WTC11 (cell line): ENCODE data around the gene LIMS1.
"Not testable (repeated sequence)": the region's sequence is repeated elsewhere in the genome, so short reads cannot be mapped to it uniquely, and the experiment has no call there.

Source experiments
- ESRRA ChIP-seq: sonication (generic); formaldehyde crosslinking; IDR thresholded peaks from 2 replicates; pipeline ENCODE4 v1.8.1; 2022; ENCODE audit warnings: mild to moderate bottlenecking, missing genetic modification reagents, borderline replicate concordance
- GABPB1 ChIP-seq: sonication (generic); formaldehyde crosslinking; IDR thresholded peaks from 2 replicates; pipeline ENCODE4 v1.8.1; 2023; ENCODE audit warnings: mild to moderate bottlenecking, missing genetic modification reagents
- NR3C1 ChIP-seq: sonication (generic); formaldehyde crosslinking; conservative IDR thresholded peaks from 2 replicates; pipeline ENCODE4 v1.8.1; 2023; ENCODE audit warnings: low read depth, mild to moderate bottlenecking, missing genetic modification reagents
- ZNF121 ChIP-seq: sonication (generic); formaldehyde crosslinking; IDR thresholded peaks from 2 replicates; pipeline ENCODE4 v1.8.0; 2023; ENCODE audit warnings: missing genetic modification reagents
- ZNF416 ChIP-seq: fragments of 250-450 bp; sonication (Bioruptor Pico); IDR thresholded peaks from 2 replicates; pipeline ENCODE4 v1.9.0; 2021; ENCODE audit warnings: mild to moderate bottlenecking, inconsistent platforms
- ZNF671 ChIP-seq: fragments of 250-450 bp; sonication (Bioruptor Pico); IDR thresholded peaks from 2 replicates; pipeline ENCODE4 v1.8.0; 2021; ENCODE audit warnings: mild to moderate bottlenecking
- TF ChIP-seq, protein P1 (sequence below): fragments of 200-600 bp; IDR thresholded peaks from 2 replicates; pipeline ENCODE4 v1.8.0; 2022; ENCODE audit warnings: antibody characterized with exemption
- TF ChIP-seq, protein P2 (sequence below): sonication (generic); formaldehyde crosslinking; IDR thresholded peaks from 2 replicates; pipeline ENCODE4 v1.8.0; 2022; ENCODE audit warnings: mild to moderate bottlenecking, missing genetic modification reagents
- TF ChIP-seq, protein P3 (sequence below): sonication (generic); formaldehyde crosslinking; IDR thresholded peaks from 2 replicates; pipeline ENCODE4 v1.8.1; 2023; ENCODE audit warnings: mild to moderate bottlenecking, missing genetic modification reagents

DNA sequence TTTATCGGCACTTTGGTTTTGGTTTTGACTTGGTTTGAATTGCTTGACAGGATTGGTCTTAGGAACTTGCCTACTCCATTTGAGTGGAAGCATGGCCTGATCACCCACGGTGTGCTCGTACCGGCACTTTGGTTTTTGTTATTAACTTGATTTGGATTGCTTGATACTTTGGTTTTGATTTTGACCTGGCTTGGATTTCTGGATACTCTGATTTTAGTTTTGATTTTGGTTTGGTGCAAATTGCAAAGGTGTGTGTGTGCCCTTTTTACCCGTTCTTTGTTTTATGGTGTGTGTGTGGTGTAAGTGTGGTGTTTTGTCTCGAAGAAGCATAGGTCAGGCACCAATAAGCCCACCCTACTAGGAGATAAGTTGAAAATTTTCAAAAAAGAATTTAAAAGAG lies 9.6 kb upstream of the LIMS1 start:
- TF ChIP-seq, protein P1, sequence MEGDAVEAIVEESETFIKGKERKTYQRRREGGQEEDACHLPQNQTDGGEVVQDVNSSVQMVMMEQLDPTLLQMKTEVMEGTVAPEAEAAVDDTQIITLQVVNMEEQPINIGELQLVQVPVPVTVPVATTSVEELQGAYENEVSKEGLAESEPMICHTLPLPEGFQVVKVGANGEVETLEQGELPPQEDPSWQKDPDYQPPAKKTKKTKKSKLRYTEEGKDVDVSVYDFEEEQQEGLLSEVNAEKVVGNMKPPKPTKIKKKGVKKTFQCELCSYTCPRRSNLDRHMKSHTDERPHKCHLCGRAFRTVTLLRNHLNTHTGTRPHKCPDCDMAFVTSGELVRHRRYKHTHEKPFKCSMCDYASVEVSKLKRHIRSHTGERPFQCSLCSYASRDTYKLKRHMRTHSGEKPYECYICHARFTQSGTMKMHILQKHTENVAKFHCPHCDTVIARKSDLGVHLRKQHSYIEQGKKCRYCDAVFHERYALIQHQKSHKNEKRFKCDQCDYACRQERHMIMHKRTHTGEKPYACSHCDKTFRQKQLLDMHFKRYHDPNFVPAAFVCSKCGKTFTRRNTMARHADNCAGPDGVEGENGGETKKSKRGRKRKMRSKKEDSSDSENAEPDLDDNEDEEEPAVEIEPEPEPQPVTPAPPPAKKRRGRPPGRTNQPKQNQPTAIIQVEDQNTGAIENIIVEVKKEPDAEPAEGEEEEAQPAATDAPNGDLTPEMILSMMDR = not testable (repeated sequence)
- TF ChIP-seq, protein P2, sequence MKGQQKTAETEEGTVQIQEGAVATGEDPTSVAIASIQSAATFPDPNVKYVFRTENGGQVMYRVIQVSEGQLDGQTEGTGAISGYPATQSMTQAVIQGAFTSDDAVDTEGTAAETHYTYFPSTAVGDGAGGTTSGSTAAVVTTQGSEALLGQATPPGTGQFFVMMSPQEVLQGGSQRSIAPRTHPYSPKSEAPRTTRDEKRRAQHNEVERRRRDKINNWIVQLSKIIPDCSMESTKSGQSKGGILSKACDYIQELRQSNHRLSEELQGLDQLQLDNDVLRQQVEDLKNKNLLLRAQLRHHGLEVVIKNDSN = not testable (repeated sequence)
- TF ChIP-seq NR3C1 (CRISPR knock-in tag); ZNF671 (CRISPR knock-in tag); ESRRA; GABPB1; ZNF121 (CRISPR knock-in tag); ZNF416 (CRISPR knock-in tag): not testable (repeated sequence)
- TF ChIP-seq, protein P3, sequence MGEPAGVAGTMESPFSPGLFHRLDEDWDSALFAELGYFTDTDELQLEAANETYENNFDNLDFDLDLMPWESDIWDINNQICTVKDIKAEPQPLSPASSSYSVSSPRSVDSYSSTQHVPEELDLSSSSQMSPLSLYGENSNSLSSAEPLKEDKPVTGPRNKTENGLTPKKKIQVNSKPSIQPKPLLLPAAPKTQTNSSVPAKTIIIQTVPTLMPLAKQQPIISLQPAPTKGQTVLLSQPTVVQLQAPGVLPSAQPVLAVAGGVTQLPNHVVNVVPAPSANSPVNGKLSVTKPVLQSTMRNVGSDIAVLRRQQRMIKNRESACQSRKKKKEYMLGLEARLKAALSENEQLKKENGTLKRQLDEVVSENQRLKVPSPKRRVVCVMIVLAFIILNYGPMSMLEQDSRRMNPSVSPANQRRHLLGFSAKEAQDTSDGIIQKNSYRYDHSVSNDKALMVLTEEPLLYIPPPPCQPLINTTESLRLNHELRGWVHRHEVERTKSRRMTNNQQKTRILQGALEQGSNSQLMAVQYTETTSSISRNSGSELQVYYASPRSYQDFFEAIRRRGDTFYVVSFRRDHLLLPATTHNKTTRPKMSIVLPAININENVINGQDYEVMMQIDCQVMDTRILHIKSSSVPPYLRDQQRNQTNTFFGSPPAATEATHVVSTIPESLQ = not testable (repeated sequence)
